GM23338 (cell line): ENCODE results near the gene RBFOX1.

Source experiments
- CTCF ChIP-seq, 2 experiments: fragments of 200-600 bp in 1 of 2; sonication (generic) in 1 of 2; conservative IDR thresholded peaks; 2 replicates each; pipeline versions ENCODE4 v1.5.1 to v1.6.1; 2016 to 2017; ENCODE audit warnings: antibody characterized with exemption in 2 of 2, low read depth in 2 of 2, mild to moderate bottlenecking in 2 of 2, moderate library complexity in 1 of 2
- EZH2 ChIP-seq: fragments of 200-600 bp; sonication (generic); IDR thresholded peaks from one replicate; pipeline ENCODE4 v1.8.0; 2017; ENCODE audit warnings: antibody characterized with exemption, mild to moderate bottlenecking, low read depth; ENCODE audit not compliant: unreplicated experiment
- POLR2AphosphoS5 ChIP-seq: IDR thresholded peaks from 2 replicates; pipeline ENCODE4 v1.6.1; 2016; ENCODE audit warnings: antibody characterized with exemption, low read depth

- no peak for TF ChIP-seq CTCF (conservative IDR thresholded peaks at IDR 0.05; ENCODE audit: low read depth in 2 of 2)
- TF ChIP-seq EZH2 = no peak
- TF ChIP-seq POLR2AphosphoS5 = no peak
Measured at GRCh38 chr16:7602291-7602950, 269.8 kb downstream of the RBFOX1 start.
